Measurements from ENCODE around the gene KCTD3. TPM values are rescaled to one million over a fixed set of nuclear protein-coding genes. Genes with fewer than 3 reads are reported as not detected.

Gene KCTD3
- total and polyA plus RNA-seq, 2 of the 13 experiments (the other 11 are each of a cell fraction or from before 2014, with no cell fraction given), result 49.8 to 68.1 TPM

- CTCF ChIA-PET (ENCODE audit: low intra/inter-chr PET ratio, low total read pairs), result no interaction called here
- Histone ChIP-seq H2AFZ (ENCODE audit: low read length) (no peak overlapping the region), H3K4me3 (replicated peaks in 1 of 3; ENCODE audit: insufficient read depth in 1 of 3, low read depth in 2 of 3, low read length in 3 of 3) (no peak overlapping the region), H3K27me3 (ENCODE audit: control insufficient read depth in 1 of 2, insufficient read depth in 2 of 2, low read length in 2 of 2) (no peaks in the 10 kb centered on the region), H4K20me1 (ENCODE audit: insufficient read depth, low read length) (no peaks in the 10 kb centered on the region), H3K27ac (ENCODE audit: extremely low read length, insufficient read depth, low read length) (no peak overlapping the region), H3K36me3 (replicated peaks in 1 of 2; ENCODE audit: control insufficient read depth in 1 of 2, insufficient read depth in 2 of 2, low read length in 2 of 2) (no peaks in the 10 kb centered on the region), H3K9me3 (ENCODE audit: low read length) (no peaks in the 10 kb centered on the region), H3K4me1 (ENCODE audit: insufficient read depth, low read length) (peaks cover 14% of the 10 kb centered on the region), H3K79me2 (ENCODE audit: insufficient read depth, low read length) (no peaks in the 10 kb centered on the region), H3K9ac (ENCODE audit: insufficient read depth, low read depth, low read length) (no peak overlapping the region), H3K4me2 (ENCODE audit: low read depth, low read length) (no peak overlapping the region)
- WGBS (ENCODE audit: low lambda C conversion rate), result 31% methylated on average over 9 of the region's 9 CpGs
- ATAC-seq, result no peak
- BruUV-seq (replicated peaks), result no TSS peak
- FAIRE-seq, result no peak
- in situ Hi-C loops (cut with HindIII; ENCODE audit: extremely low pct_ligation_motif_present, low pct_unique_long_range_greater_than_20kb), result no loop called here
- intact Hi-C loops (cut with micrococcal nuclease; ENCODE audit: unreplicated experiment), result no loop called here
- POLR2A ChIA-PET, result no interaction called here
- no peak for DNase-seq (ENCODE audit: low spot score)
- no peak for TF ChIP-seq JUNB (CRISPR knock-in tag; IDR thresholded peaks at IDR 0.05; ENCODE audit: borderline replicate concordance)
These were observed 83.5 kb downstream of the KCTD3 start for GRCh38 chr1:215650446-215651149.

DNA sequence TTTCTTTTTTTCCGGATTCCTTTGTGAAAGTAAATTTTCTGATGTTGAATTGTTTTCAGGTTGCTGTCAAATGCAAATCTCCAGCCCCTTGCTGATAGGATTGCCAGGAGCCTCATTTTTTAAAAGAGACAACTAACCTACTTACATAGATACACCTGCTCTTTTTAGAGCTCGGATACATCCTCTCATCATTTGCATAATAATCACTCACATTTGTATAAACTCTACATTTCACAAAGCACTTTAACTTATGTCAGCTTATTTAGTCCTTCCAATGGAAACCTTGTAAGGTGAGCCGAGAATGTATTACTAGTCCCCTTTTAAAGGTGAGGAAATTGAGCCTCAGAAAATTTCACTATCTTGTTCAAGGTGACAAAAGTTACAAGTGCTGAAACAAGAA lies 84.8 kb downstream of the KCTD3 start:
- TF ChIP-seq KLF12 (CRISPR knock-in tag; IDR thresholded peaks at IDR 0.05; ENCODE audit: borderline replicate concordance), result no peak
- TF ChIP-seq TEF (CRISPR knock-in tag; IDR thresholded peaks at IDR 0.05), result no peak
- TF ChIP-seq BORCS8-MEF2B (CRISPR knock-in tag; IDR thresholded peaks at IDR 0.05), result no peak
- no peak overlapping the region for H2AFZ ChIP-seq (ENCODE audit: low read length)
- no peak overlapping the region for H3K27ac ChIP-seq (ENCODE audit: extremely low read length, insufficient read depth, low read length)
- H3K4me2 ChIP-seq (ENCODE audit: low read depth, low read length), result no peak overlapping the region
- no peaks in the 10 kb centered on the region for H3K9me3 ChIP-seq (ENCODE audit: low read length)
- CTCF ChIA-PET (ENCODE audit: low intra/inter-chr PET ratio, low total read pairs), result no interaction called here
- no peak for ATAC-seq
- DNase-seq (ENCODE audit: low spot score), result no peak
- WGBS (ENCODE audit: low lambda C conversion rate), result 58% methylated on average over 3 of the region's 3 CpGs
- no peaks in the 10 kb centered on the region for H4K20me1 ChIP-seq (ENCODE audit: insufficient read depth, low read length)
- no peaks in the 10 kb centered on the region for H3K27me3 ChIP-seq (ENCODE audit: control insufficient read depth in 1 of 2, insufficient read depth in 2 of 2, low read length in 2 of 2)
- no peaks in the 10 kb centered on the region for H3K36me3 ChIP-seq (replicated peaks in 1 of 2; ENCODE audit: control insufficient read depth in 1 of 2, insufficient read depth in 2 of 2, low read length in 2 of 2)
- intact Hi-C loops (cut with micrococcal nuclease; ENCODE audit: unreplicated experiment) (no loop called here), in situ Hi-C loops (cut with HindIII; ENCODE audit: extremely low pct_ligation_motif_present, low pct_unique_long_range_greater_than_20kb) (no loop called here)
- H3K4me1 ChIP-seq (ENCODE audit: insufficient read depth, low read length), result peaks cover 14% of the 10 kb centered on the region
- no peak overlapping the region for H3K4me3 ChIP-seq (replicated peaks in 1 of 3; ENCODE audit: insufficient read depth in 1 of 3, low read depth in 2 of 3, low read length in 3 of 3)
- FAIRE-seq, result no peak
- no peak overlapping the region for H3K9ac ChIP-seq (ENCODE audit: insufficient read depth, low read depth, low read length)
- BruUV-seq (replicated peaks), result no TSS peak
- H3K79me2 ChIP-seq (ENCODE audit: insufficient read depth, low read length), result no peaks in the 10 kb centered on the region
- POLR2A ChIA-PET, result no interaction called here

Measured in HepG2 (cell line).